HFFc6 (cell line): ENCODE results near the gene PMVK. TPM values are rescaled to one million over a fixed set of nuclear protein-coding genes. Genes with fewer than 3 reads are reported as not detected.

ENCODE experiments used
- DNase-seq: peaks from one replicate; pipeline ENCODE4 v3.0.0-alpha.2; 2018
- H3K27ac Mint-ChIP-seq: 2 replicates; pipeline ENCODE4 v1.8.0; 2020; ENCODE audit warnings: mild to moderate bottlenecking, mixed read lengths
- H3K27me3 Mint-ChIP-seq: 2 replicates; pipeline ENCODE4 v1.8.0; 2021; ENCODE audit warnings: mild to moderate bottlenecking, moderate library complexity, mixed read lengths; ENCODE audit not compliant: insufficient read depth
- H3K36me3 Mint-ChIP-seq: 2 replicates; pipeline ENCODE4 v1.8.0; 2021; ENCODE audit warnings: low read depth, mixed read lengths
- H3K4me1 Mint-ChIP-seq: 2 replicates; pipeline ENCODE4 v1.8.0; 2020; ENCODE audit warnings: low read depth, mixed read lengths
- H3K4me3 Mint-ChIP-seq: 2 replicates; pipeline ENCODE4 v1.8.0; 2020; ENCODE audit warnings: mild to moderate bottlenecking, moderate library complexity, mixed read lengths
- H3K9me3 Mint-ChIP-seq: 2 replicates; pipeline ENCODE4 v1.8.0; 2020; ENCODE audit warnings: mild to moderate bottlenecking, mixed read lengths
- total RNA-seq, 6 experiments: library from RNA; stranded (reverse); fragmentation: NEBNext Ultra II Directional; extraction: Animal tissue kit (Norgen Biotek cat#: 25700); gene quantifications; 2 replicates in 1 of 6; 3 replicates in 5 of 6; pipeline ENCODE4 v1.2.3, GENCODE V29; 2021
- TF ChIP-seq, protein P1 (sequence below): fragments of 200-600 bp; sonication (generic); IDR thresholded peaks from 2 replicates; pipeline ENCODE4 v1.5.0; 2021; ENCODE audit warnings: antibody characterized with exemption, mild to moderate bottlenecking

PMVK gene
- total RNA-seq, 6 experiments from 2014 or later = 29.1 to 33.4 (median 32.5) TPM

DNA sequence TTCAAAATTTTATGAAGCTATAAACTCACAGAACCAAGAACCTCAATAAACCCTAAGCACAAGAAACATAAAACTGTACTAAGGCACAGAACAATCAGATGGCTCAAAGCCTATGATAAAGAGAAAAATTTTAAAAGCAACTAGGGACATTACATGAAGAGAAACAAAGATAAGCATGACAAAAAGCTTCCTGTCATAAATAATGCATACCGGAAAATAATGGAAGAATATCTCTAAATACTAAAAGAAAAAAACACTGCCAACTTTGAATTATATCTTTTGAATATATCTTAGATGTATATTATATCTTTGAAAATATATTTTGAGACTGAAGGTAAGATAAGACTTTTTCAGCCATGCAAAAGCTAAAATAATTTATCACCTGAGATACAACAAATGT, 45.1 kb downstream of the PMVK start:
- no peaks in the 10 kb centered on the region for H3K36me3 Mint-ChIP-seq
- H3K9me3 Mint-ChIP-seq = no peaks in the 10 kb centered on the region
- peaks cover 36% of the 10 kb centered on the region for H3K27me3 Mint-ChIP-seq
- no peaks in the 10 kb centered on the region for H3K4me1 Mint-ChIP-seq
- H3K27ac Mint-ChIP-seq = no peak overlapping the region
- no peak overlapping the region for H3K4me3 Mint-ChIP-seq
- TF ChIP-seq, protein P1, sequence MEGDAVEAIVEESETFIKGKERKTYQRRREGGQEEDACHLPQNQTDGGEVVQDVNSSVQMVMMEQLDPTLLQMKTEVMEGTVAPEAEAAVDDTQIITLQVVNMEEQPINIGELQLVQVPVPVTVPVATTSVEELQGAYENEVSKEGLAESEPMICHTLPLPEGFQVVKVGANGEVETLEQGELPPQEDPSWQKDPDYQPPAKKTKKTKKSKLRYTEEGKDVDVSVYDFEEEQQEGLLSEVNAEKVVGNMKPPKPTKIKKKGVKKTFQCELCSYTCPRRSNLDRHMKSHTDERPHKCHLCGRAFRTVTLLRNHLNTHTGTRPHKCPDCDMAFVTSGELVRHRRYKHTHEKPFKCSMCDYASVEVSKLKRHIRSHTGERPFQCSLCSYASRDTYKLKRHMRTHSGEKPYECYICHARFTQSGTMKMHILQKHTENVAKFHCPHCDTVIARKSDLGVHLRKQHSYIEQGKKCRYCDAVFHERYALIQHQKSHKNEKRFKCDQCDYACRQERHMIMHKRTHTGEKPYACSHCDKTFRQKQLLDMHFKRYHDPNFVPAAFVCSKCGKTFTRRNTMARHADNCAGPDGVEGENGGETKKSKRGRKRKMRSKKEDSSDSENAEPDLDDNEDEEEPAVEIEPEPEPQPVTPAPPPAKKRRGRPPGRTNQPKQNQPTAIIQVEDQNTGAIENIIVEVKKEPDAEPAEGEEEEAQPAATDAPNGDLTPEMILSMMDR = no peak
- DNase-seq = no peak

DNA sequence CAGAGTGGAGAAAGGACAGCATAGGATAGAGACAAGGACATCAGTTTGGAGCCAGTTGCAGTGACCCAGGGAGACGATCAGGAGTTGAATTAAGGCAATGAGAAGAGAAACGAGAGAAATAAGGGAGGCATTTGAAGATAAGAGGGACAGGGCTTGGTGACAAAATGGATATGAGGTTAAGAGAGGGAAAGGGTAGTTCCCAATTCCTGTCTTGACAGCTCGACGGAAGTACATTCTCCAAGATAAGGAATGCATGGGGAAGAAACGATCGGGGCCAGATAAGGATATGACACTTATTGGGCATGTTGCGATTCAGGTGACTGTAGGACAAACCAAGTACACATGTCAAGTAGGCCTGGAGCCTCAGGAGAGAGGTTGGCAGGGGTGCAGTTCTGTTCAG, 47.8 kb downstream of the PMVK start:
- no peaks in the 10 kb centered on the region for H3K4me1 Mint-ChIP-seq
- H3K27me3 Mint-ChIP-seq = peaks cover 41% of the 10 kb centered on the region

DNA sequence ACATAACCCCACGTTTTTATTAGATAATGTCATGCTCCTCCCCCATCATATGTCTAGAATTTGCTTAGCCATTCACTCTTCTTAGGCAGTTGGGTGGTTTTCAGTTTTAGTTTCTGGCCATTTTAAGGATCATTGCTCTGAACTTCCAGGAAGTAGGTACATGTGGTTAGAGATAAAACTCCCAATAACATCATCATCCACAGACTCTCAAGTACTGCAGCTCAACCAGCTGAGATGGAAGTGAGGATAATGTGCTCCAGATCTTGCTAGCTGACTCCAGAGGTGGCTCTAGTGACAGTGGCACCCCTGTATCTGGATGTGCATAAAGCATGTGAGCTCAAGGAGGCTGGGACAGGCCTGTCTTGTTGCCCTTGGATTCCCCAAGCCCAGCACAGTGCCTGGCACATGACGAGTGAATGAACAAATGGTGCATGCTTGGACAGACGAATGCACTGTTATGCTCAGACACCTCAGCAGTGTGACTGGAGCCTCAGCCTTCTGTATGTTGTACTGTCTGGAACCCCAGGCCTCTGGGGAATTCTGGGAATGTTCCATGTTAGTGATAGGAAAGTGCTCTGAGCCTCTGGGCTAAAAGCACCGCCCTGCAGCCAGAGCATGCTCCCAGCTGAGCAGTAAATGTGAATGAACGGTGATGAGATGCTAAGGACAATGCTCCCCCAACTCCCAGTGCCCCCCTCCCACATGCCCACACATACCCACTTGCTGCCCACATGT, 50.1 kb downstream of the PMVK start:
- peaks cover 10% of the 10 kb centered on the region for H3K4me1 Mint-ChIP-seq
- H3K36me3 Mint-ChIP-seq = no peaks in the 10 kb centered on the region

More for the DNA sequence above, 47.8 kb downstream of the PMVK start:
- no peak for DNase-seq
- TF ChIP-seq, protein P1 = no peak
- no peaks in the 10 kb centered on the region for H3K36me3 Mint-ChIP-seq
- no peak overlapping the region for H3K4me3 Mint-ChIP-seq
- no peak overlapping the region for H3K27ac Mint-ChIP-seq
- H3K9me3 Mint-ChIP-seq = no peaks in the 10 kb centered on the region

DNA sequence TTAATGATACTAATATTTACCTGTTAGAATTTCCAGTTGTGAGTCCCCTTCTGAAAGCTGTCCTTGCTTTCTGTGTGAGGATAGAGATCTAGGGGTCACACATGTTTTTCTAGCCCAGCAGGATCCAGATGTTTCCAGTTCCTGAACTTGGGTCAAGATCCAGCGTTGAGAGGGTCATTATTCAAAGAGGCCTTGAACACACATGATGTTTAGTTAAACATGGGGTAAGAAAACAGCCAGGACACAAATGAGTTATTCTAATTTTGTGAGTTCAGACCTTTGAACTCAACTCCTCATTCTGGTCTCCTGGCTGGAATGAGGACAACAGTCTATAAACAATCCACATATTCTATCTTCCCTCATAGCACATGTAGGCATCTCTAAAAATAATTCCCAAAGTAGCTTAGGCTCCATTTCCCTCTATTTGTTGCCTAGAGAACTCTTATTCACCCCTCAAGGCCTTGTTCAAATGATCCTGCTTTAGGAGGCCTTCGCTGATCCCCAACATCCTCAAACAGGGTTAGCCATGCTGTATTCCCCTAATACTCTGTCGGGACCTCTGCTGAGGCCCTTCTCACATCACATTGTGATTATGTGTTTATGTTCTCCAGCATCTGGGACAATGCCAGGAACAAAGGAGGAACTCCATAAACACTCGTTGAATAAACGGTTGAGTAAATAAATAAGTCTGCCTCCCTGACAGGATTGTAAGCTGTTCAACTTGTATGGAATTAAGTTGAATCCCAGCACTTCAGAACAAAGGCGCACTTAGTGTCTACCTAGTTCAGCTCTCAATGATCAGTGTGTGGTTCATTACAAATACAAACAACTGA, 51.4 kb downstream of the PMVK start:
- no peak for DNase-seq
- H3K27me3 Mint-ChIP-seq = peaks cover 63% of the 10 kb centered on the region
- H3K27ac Mint-ChIP-seq = no peak overlapping the region
- H3K4me1 Mint-ChIP-seq = peaks cover 13% of the 10 kb centered on the region
- H3K36me3 Mint-ChIP-seq = no peaks in the 10 kb centered on the region
- H3K4me3 Mint-ChIP-seq = no peak overlapping the region
- TF ChIP-seq, protein P1 = no peak
- H3K9me3 Mint-ChIP-seq = no peaks in the 10 kb centered on the region

More for the DNA sequence above, 50.1 kb downstream of the PMVK start:
- Mint-ChIP-seq H3K9me3 (no peaks in the 10 kb centered on the region), H3K27me3 (peaks cover 59% of the 10 kb centered on the region), H3K4me3 (no peak overlapping the region), H3K27ac (no peak overlapping the region)
- DNase-seq = no peak
- TF ChIP-seq, protein P1 = no peak

DNA sequence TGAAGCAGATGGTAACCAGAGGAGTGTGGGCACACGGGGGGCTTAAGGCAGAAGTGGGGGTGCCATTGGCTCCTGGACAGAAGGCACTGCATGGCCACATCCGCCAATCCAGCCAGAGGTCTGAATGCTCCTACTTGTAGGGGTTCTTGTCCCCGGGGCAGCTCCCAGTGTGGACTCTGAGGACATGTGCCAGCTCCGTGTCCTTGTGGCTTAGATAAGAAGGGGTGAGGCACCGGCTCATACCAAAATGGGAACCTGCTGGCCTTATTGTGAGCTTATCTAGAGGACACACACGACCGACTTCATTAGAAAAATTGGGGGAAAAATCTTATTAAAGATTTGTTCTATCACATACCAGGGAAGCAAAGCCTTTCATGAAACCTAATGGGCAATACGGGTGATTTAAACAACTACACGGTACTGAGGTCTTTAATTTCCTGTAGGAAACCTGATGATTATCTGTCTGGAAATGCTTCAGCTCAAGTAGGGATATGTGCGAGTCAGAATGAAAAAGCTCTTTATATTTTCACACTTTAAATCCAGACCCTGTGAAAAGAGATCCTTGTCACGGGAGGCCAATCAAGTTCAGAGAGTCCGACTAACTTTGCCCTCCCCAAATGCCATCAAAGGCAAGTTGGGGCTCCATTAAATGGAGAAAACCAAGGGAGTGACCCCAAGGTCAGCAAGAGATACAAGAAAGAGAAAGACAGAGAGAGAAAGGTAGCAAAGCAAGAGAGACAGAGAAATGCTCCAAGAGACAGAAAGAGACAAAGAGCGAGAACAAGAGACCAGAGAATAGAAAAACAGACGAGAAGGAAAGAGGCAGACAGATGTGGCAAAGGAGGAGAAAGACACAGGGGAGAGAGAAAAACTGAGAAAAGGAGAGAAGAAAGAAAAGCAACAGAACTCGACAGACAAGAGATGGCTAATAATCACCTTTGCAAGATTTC, 52.3 kb downstream of the PMVK start:
- no peak for DNase-seq
- Mint-ChIP-seq H3K4me1 (peaks cover 13% of the 10 kb centered on the region), H3K4me3 (no peak overlapping the region), H3K9me3 (no peaks in the 10 kb centered on the region), H3K27me3 (peaks cover 70% of the 10 kb centered on the region), H3K27ac (no peak overlapping the region), H3K36me3 (no peaks in the 10 kb centered on the region)
- TF ChIP-seq, protein P1 = no peak
